Choroid plexus epithelial cell (primary cell): ENCODE data around the gene EED.

Experiments used
- DNase-seq: peaks from one replicate; pipeline ENCODE4 v3.0.0-alpha.2; 2010; ENCODE audit warnings: low read depth
- H3K4me3 ChIP-seq: 2 replicates; pipeline ENCODE4 v1.5.1; 2011; ENCODE audit warnings: low read depth, mild to moderate bottlenecking, control low read depth, low read length, moderate library complexity
- TF ChIP-seq, protein P1 (sequence below): conservative IDR thresholded peaks from 2 replicates; pipeline ENCODE4 v1.5.1; 2011; ENCODE audit warnings: low read depth, mild to moderate bottlenecking, control low read depth, inconsistent platforms, low read length, moderate library complexity

Gene EED, protein sequence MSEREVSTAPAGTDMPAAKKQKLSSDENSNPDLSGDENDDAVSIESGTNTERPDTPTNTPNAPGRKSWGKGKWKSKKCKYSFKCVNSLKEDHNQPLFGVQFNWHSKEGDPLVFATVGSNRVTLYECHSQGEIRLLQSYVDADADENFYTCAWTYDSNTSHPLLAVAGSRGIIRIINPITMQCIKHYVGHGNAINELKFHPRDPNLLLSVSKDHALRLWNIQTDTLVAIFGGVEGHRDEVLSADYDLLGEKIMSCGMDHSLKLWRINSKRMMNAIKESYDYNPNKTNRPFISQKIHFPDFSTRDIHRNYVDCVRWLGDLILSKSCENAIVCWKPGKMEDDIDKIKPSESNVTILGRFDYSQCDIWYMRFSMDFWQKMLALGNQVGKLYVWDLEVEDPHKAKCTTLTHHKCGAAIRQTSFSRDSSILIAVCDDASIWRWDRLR

DNA sequence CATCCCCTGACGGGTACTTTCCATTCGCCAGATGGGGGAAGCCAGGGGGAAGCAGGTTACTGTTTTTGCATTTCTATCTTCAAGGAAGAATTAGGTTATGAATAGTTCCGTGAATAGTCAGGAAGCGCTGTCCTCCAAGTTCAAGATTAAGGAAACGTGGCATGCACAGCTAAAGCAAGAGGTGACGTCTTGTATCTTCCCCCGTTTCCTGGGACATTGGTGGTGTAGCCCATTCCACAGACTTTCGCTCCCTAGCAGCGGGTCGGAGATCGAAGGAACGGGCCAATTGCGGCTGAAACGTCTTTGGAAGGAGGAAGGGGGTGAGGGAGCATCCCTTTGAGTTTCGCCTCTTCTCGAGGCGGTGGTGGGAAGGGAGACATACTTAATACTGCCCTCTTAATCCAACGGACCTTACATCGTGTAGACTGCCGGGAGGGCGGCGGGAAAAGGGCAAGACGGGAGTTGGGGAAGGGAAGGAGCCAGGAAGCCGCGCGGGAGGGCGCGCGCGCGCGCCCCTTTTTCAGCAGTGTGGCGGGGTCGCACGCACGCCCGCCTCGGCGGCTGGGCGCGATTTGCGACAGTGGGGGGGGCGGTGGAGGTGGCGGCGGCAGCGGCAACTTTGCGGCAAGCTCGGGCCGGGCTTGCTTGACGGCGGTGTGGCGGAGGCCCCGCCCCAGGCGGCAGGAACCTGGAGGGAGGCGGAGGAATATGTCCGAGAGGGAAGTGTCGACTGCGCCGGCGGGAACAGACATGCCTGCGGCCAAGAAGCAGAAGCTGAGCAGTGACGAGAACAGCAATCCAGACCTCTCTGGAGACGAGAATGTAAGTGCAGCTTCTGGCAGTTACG, at the start of gene EED:
Gene EED (plus strand): TSS at position 232 of the 847 bp plus-strand sequence. CDS start 477 bp downstream, at position 709.
- TF ChIP-seq, protein P1, sequence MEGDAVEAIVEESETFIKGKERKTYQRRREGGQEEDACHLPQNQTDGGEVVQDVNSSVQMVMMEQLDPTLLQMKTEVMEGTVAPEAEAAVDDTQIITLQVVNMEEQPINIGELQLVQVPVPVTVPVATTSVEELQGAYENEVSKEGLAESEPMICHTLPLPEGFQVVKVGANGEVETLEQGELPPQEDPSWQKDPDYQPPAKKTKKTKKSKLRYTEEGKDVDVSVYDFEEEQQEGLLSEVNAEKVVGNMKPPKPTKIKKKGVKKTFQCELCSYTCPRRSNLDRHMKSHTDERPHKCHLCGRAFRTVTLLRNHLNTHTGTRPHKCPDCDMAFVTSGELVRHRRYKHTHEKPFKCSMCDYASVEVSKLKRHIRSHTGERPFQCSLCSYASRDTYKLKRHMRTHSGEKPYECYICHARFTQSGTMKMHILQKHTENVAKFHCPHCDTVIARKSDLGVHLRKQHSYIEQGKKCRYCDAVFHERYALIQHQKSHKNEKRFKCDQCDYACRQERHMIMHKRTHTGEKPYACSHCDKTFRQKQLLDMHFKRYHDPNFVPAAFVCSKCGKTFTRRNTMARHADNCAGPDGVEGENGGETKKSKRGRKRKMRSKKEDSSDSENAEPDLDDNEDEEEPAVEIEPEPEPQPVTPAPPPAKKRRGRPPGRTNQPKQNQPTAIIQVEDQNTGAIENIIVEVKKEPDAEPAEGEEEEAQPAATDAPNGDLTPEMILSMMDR = no peak
- H3K4me3 ChIP-seq = peak within 1 kb of the TSS; percentile 81
- peak; percentile 97 for DNase-seq

DNA sequence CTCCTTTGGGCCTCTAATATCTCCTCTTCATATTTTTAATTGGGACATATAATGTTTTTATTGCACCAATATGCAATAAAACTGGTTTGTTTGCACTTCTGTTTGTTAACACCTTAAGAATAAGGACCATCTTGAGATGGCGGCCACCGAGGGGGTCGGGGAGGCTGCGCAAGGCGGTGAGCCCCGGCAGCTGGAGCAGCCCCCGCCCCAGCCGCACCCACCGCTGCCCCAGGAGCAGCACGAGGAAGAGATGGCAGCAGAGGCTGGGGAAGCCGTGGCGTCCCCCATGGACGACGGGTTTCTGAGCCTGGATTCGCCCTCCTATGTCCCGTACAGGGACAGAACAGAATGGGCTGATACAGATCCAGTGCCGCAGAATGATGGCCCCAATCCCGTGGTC, 49.6 kb upstream of the EED start:
- TF ChIP-seq, protein P1 = no peak
- DNase-seq = no peak
- H3K4me3 ChIP-seq = no peak overlapping the region

DNA sequence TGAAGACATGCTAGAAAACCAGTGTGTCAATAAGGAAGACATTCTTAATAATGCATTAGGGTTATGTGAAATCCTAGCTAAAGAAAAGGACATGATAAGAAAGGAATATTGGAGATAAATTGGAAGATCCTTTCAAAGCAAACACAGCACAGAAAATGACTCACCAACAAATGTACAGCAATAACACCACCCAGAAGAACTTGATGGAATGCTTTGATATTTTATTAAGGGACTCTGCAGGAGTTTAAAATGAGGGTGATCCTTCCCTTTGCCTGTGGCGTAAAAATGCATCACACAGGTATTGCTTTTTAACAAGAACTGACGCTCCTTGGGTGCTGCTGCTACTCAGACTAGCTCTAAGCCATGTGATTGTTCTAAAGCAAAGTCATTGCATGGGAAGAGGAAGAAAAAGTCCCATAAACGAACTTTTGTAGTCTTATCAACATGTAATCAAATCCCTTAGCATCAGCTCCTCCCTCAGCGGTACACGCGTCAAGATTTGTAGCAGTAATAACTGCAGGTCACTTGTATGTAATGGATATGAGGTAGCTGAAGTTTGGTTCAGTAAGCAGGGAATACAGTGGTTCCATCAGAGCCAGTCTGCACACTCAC, 48.4 kb upstream of the EED start:
- no peak overlapping the region for H3K4me3 ChIP-seq
- DNase-seq = no peak
- TF ChIP-seq, protein P1 = no peak

DNA sequence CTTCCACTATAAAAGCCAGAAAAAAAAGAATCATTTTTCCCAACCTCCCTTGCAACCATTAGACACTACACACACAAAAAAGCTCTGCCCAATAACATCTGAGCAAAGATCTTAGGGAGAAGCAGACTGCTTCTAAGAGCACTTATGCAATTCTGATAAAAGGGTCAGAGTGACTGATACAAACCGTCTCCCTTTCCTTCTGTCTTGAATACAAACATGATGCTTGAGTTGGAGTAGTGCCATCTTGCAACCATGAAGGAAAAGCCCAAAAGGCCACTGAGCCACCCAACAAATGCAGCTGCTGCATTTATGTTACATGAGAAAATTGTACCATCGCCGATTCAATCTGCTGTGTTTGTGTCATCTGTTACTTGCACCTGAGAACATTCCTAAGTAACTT, 47.6 kb upstream of the EED start:
- no peak for DNase-seq
- no peak overlapping the region for H3K4me3 ChIP-seq
- TF ChIP-seq, protein P1 = no peak

DNA sequence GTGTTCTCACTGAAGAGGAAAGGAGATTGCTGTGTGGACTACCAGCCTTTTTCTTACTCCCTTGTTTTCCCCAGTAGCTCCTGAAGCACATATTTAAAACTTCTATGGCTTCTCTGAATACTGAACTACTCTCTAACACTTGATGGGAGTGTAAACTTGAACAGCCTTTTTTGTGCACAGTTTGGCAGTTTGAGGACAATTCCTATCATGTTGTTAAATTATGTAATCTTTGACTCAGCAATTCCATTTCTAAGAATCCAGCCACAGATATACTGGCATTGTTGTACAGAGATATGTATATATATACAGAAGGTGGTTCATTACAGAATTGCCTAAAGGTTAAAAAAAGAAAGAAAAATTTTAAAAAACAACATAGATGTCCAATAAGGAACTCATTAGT, 47.1 kb upstream of the EED start:
- TF ChIP-seq, protein P1 = no peak
- H3K4me3 ChIP-seq = no peak overlapping the region
- DNase-seq = peak; percentile 37

DNA sequence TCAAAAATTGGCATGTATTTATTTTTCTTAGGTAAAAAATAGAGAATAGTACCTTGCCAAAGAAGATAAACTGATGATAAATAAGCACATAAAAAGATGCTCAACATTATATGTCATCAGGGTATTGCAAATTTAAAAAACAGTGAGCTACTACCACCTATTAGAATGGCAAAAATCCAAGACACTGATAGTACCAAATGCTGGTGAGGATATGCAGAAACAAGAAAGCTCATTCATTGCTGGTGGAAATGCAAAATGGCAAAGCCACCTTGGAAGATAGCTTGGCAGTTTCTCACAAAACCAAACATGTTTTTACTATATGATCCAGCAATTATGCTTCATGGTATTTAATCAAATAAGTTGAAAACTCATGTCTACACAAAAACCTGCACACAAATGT, 46.4 kb upstream of the EED start:
- no peak for DNase-seq
- TF ChIP-seq, protein P1 = no peak

More for the DNA sequence above, 46.4 kb upstream of the EED start:
- H3K4me3 ChIP-seq = no peak overlapping the region
